ENCODE results near the gene ADAM22. TPM values are rescaled to one million over a fixed set of nuclear protein-coding genes. Genes with fewer than 3 reads are reported as not detected.

ADAM22 gene
- total RNA-seq, 1 donor from 2014 or later, result 1.9 TPM

- Histone ChIP-seq H3K27me3 (ENCODE audit: low read depth) (no peaks in the 10 kb centered on the region), H3K36me3 (peaks cover 31% of the 10 kb centered on the region), H3K4me3 (peak overlapping the region; percentile 100), H3K4me1 (peaks cover 49% of the 10 kb centered on the region), H3K9me3 (replicated peaks) (no peaks in the 10 kb centered on the region), H3K27ac (replicated peaks) (peak overlapping the region; percentile 97)
- intact Hi-C loops (cut with micrococcal nuclease), result no loop called here
- no peak for TF ChIP-seq CTCF (IDR thresholded peaks at IDR 0.05; ENCODE audit: borderline replicate concordance)
- peak; percentile 26 for DNase-seq
Measured at GRCh38 chr7:88218836-88219605, 285.0 kb downstream of the ADAM22 start.

- Histone ChIP-seq H3K27me3 (ENCODE audit: low read depth) (no peaks in the 10 kb centered on the region), H3K4me1 (peaks cover 46% of the 10 kb centered on the region), H3K9me3 (replicated peaks) (no peaks in the 10 kb centered on the region), H3K4me3 (peak within 1 kb of the TSS; percentile 100), H3K27ac (replicated peaks) (peak within 1 kb of the TSS; percentile 97), H3K36me3 (peaks cover 20% of the 10 kb centered on the region)
- intact Hi-C loops (cut with micrococcal nuclease), result no loop called here
- peak; percentile 95 for TF ChIP-seq CTCF (IDR thresholded peaks at IDR 0.05; ENCODE audit: borderline replicate concordance)
- DNase-seq, result peak; percentile 88
Measured at GRCh38 chr7:88219781-88220747, 286.0 kb downstream of the ADAM22 start, which contains the start of gene SRI. TSS of gene SRI (minus strand) at chr7:88220038. CDS start at chr7:88220026, 12 bp downstream.

GRCh38 chr7:88223265-88223664 lies 289.2 kb downstream of the ADAM22 start:
- Histone ChIP-seq H3K27ac (replicated peaks) (no peak overlapping the region), H3K9me3 (replicated peaks) (peaks cover 3% of the 10 kb centered on the region), H3K36me3 (no peaks in the 10 kb centered on the region), H3K4me3 (no peak overlapping the region), H3K27me3 (ENCODE audit: low read depth) (no peaks in the 10 kb centered on the region), H3K4me1 (peaks cover 31% of the 10 kb centered on the region)
- no peak for DNase-seq
- intact Hi-C loops (cut with micrococcal nuclease), result no loop called here
- TF ChIP-seq CTCF (IDR thresholded peaks at IDR 0.05; ENCODE audit: borderline replicate concordance), result no peak

- H3K36me3 ChIP-seq, result no peaks in the 10 kb centered on the region
- H3K9me3 ChIP-seq (replicated peaks), result peaks cover 15% of the 10 kb centered on the region
- TF ChIP-seq CTCF (IDR thresholded peaks at IDR 0.05; ENCODE audit: borderline replicate concordance), result no peak
- peaks cover 17% of the 10 kb centered on the region for H3K4me1 ChIP-seq
- no peak for DNase-seq
- no peaks in the 10 kb centered on the region for H3K27me3 ChIP-seq (ENCODE audit: low read depth)
- H3K27ac ChIP-seq (replicated peaks), result no peak overlapping the region
- H3K4me3 ChIP-seq, result no peak overlapping the region
- intact Hi-C loops (cut with micrococcal nuclease), result no loop called here
Measured at GRCh38 chr7:88224601-88225275, 290.7 kb downstream of the ADAM22 start.

GRCh38 chr7:88226201-88226600 lies 292.1 kb downstream of the ADAM22 start:
- H3K4me1 ChIP-seq, result peaks cover 2% of the 10 kb centered on the region
- no peaks in the 10 kb centered on the region for H3K36me3 ChIP-seq
- TF ChIP-seq CTCF (IDR thresholded peaks at IDR 0.05; ENCODE audit: borderline replicate concordance), result no peak
- intact Hi-C loops (cut with micrococcal nuclease), result no loop called here
- no peak overlapping the region for H3K4me3 ChIP-seq
- no peak overlapping the region for H3K27ac ChIP-seq (replicated peaks)
- no peaks in the 10 kb centered on the region for H3K27me3 ChIP-seq (ENCODE audit: low read depth)
- peaks cover 15% of the 10 kb centered on the region for H3K9me3 ChIP-seq (replicated peaks)
- no peak for DNase-seq

Measured in left ventricle myocardium inferior (tissue), 1 donor.